HG03097 (cell line): ENCODE measurements around the gene RNLS.

Source experiments
- ATAC-seq: cut with Tn5 transposase; IDR thresholded peaks from one replicate; pipeline ENCODE4 v1.9.1; 2021; ENCODE audit not compliant: unreplicated experiment, low FRiP score

RNLS gene

GRCh38 chr10:88525371-88526069, 57.6 kb downstream of the RNLS start:
- no peak for ATAC-seq

DNA sequence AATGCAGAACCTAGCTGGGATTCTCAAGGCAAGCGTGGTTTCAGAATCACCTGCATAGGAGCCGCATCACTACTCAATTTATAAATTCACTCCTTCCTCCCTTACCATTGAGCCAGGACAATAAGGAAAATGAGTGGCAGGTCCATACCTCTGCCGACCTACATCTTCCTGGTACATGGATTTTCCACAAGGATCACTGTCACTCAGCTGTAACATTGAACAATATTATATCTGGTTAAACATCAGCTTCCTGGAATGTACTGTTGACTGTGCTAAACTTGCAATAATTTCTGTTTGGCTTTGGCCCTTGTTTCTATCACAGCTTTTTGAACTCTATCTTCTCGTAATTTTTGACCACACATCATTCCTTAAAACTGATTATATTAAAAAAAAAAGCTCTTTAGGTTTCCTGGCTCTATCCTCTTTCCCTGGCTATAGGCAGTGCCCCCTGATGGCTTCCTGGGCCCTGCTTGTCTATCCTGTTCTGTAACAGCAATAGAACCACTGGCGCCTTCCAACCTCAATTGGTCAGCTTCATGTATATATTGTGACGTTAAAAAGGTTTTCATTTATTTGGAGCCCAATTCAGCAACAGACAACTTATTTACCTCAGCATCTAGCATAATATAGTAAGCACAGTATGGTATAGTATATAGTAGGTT, 59.2 kb downstream of the RNLS start:
- ATAC-seq: no peak

- no peak for ATAC-seq
Measured at GRCh38 chr10:88522715-88523114, 60.4 kb downstream of the RNLS start.

DNA sequence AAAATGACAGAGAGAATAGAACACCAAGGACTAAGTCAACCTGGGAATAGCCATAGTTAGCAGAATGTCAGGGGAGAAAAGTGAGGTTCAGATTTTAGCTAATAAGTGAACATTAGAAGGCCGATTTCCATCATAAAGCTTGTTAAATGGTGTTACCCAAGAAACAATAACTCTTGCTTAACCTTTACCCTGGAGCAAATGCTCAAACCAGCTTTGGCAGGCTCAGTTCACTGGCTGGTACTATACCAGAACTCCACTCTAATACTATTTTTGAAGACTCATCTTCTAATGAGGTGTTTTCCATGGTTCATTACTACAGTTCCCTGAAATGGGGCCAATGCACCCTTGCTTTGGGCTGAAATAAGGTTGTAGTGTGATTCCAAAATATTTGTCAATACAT, 61.3 kb downstream of the RNLS start:
- no peak for ATAC-seq

GRCh38 chr10:88515235-88515634, 67.9 kb downstream of the RNLS start:
- ATAC-seq: no peak

DNA sequence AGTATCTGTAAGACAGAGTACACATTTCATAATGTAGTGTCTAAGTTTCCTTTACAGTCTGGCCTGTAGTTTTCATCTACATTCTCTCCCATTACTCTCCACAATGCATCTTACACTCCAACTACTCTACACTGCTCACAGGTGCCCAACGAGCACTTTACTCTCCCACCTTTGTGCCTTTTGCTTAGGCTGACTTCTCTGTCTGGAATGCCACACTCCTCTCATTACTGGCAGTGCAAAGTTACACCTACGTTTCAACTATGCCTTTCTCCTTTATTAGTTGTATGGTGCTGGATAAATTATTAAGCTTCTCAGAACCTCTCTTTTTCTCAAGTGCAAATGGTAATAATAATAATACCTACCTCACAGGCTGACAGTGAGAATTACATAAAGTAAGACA, 70.5 kb downstream of the RNLS start:
- ATAC-seq: no peak

GRCh38 chr10:88508796-88509195, 74.3 kb downstream of the RNLS start:
- no peak for ATAC-seq

GRCh38 chr10:88507826-88508453, 75.2 kb downstream of the RNLS start:
- no peak for ATAC-seq

- no peak for ATAC-seq
Measured at GRCh38 chr10:88507404-88507803, 75.7 kb downstream of the RNLS start.

GRCh38 chr10:88505680-88506215, 77.4 kb downstream of the RNLS start:
- ATAC-seq: no peak

GRCh38 chr10:88505265-88505664, 77.9 kb downstream of the RNLS start:
- no peak for ATAC-seq

DNA sequence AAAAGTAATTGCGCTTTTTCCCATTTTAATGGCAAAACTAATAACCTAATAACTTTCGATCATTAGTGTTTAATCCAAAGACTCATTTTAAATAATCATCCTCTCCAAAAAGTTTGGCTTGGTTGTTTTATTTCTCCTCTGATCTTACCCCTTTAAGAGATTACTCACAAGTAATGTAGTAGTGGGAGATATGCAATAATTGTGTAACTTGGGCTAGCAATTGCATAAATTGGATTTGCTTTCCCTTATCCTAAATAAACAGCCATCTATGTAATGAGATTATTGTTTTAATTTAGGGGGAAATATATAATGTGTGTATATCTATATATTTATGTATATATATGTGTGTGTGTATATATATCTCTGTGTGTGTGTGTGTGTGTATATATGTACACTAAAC, 82.5 kb downstream of the RNLS start:
- no peak for ATAC-seq

GRCh38 chr10:88499569-88500470, 83.3 kb downstream of the RNLS start:
- no peak for ATAC-seq

GRCh38 chr10:88497913-88498312, 85.2 kb downstream of the RNLS start:
- ATAC-seq: no peak

DNA sequence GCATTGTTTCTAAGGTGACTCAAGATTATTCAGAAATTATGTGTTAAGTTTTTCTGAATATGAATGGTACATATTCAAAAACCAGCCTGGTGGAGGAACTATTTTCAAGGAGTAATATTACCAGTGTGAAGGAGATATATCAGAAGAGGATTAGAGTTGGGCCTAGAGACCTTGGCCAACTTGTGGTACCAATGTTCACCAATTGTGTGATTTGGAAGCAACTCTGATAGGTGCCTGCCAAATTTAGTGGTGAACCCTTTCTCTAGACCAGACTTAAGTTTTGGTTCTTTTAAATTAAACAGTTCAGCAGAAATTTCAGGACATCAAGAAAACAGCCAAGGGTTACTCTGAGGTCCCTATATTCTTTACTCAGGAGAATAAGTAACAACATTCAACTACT, 88.6 kb downstream of the RNLS start:
- ATAC-seq: no peak

- ATAC-seq: no peak
Measured at GRCh38 chr10:88493691-88494483, 89.2 kb downstream of the RNLS start.

DNA sequence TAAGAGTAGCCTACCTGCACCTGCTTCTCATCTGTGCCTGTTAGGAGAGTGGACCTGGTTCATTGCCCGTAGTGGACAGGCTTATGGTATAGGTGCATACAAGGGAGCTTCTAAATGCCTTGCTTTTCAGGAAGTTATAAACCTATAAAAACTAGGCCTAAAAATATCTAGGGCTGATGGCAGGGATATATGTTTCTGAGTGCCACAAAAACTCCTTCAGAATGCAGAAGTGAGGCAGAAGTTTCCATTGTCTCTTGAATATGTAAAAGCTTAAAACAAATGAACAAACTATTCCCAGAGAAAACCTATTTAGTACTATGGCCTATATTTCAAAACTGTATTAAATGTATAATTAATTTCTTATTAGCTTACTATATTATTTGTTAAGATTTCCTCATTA, 91.8 kb downstream of the RNLS start:
- ATAC-seq: no peak

DNA sequence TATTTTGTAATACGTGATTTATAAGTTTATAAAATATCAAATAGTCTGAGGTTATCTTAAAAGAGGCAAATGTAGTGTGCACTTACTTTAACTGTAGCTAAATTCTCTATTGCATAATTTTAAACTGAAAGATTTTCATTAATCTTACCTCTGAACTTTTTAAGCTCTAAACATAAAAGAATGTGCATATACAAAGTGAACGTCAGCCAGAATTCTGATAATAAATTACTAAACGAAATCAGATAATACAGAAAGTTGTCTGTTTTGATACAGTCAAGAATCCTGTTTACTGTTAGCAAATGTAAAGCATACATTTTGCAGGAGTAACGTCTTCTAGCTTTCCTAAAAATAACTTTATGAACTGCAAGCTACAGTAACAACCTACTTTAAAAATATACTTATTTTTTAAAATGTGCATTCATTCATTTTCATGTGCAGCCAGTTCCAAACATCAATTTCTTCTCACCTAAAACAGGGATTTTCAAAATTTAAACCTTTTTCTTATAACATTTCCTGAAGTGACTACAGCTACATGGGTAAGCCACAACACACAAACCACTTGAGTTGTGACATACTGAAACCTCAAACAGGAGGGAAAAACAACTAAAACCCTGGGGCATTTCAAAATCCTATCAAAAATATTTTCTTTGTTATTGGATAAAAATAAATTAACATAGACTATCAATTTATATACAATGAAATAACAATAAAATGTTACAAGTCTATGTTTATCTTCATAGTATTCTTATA, 92.7 kb downstream of the RNLS start:
- ATAC-seq: no peak

DNA sequence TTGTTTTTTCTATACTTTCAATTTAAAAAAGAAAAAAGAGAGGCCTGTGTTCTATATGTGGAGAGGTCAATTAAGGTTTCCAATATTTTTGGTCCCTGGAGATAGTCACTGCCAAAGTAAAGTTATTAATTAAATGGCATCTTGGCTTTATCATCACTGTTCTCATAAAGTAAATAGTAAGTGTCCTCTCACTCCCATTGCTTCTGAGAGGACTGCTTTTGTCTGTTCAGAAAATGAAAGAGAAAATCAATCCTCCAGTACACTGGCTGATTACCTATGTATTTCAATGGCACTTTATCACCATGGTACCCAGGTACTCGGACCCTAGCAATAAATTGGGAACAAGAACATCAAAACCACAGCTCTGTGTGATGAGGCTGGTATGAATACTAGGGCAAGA, 94.0 kb downstream of the RNLS start:
- no peak for ATAC-seq
